Activated naive CD4-positive, alpha-beta T cell treated with anti-CD3 and anti-CD28 coated beads, Interleukin-2, amount 50 U/mL, for 72 hours (primary cell): ENCODE data around the gene RAB10. TPM values are rescaled to one million over a fixed set of nuclear protein-coding genes. Genes with fewer than 3 reads are reported as not detected.
"Not testable (repeated sequence)": the region's sequence is repeated elsewhere in the genome, so short reads cannot be mapped to it uniquely, and the experiment has no call there.

Source experiments
- ATAC-seq, 2 donors: fragments of 150-1000 bp; cut with Tn5 transposase; 2 replicates each; pipeline ENCODE4 v1.10.0; 2021; ENCODE audit warnings: mild to moderate bottlenecking in 2 of 2, moderate library complexity in 2 of 2
- DNase-seq, 2 donors: peaks; one replicate each; pipeline ENCODE4 v3.0.0; 2021 to 2022; ENCODE audit warnings: low spot score in 2 of 2
- H3K27ac Mint-ChIP-seq, 2 donors: one replicate each; pipeline ENCODE4 v1.8.0; 2022; ENCODE audit warnings: mild to moderate bottlenecking in 2 of 2, mixed read lengths in 2 of 2
- H3K36me3 Mint-ChIP-seq, 2 donors: one replicate each; pipeline ENCODE4 v1.8.0; 2022; ENCODE audit warnings: mixed read lengths in 2 of 2
- H3K9me3 Mint-ChIP-seq, 2 donors: one replicate each; pipeline ENCODE4 v1.8.0; 2022; ENCODE audit warnings: mixed read lengths in 2 of 2
- total RNA-seq, 2 donors: library from RNA; stranded (reverse); gene quantifications; one replicate each; pipeline ENCODE4 v1.2.3, GENCODE V29; 2022

Gene RAB10
- total RNA-seq, 2 donors from 2014 or later = 83.1 to 90.1 TPM

DNA sequence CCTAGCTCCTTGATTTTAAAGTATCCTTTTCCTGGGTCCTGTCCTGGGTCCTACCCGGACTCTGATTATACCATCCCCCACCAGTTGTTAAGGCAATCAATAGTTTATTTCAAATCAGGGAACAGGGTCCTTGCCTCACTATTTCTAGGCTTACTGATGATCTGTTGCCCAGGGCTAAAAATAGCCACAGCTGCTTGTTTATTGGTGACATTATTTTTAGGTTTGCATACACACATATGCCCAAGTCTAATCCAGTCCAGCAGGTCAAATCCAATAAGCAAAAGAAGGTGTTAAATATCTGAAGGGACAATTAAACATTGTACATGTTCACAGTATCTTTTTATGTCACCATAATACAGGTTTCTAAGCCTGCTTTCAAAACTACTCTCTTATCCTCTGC, 66.0 kb downstream of the RAB10 start:
- Mint-ChIP-seq H3K36me3 (peaks cover 4 to 32% of the 10 kb centered on the region in 2 donors), H3K9me3 (no peaks in the 10 kb centered on the region), H3K27ac (no peak overlapping the region)
- no peak for ATAC-seq
- DNase-seq = no peak

DNA sequence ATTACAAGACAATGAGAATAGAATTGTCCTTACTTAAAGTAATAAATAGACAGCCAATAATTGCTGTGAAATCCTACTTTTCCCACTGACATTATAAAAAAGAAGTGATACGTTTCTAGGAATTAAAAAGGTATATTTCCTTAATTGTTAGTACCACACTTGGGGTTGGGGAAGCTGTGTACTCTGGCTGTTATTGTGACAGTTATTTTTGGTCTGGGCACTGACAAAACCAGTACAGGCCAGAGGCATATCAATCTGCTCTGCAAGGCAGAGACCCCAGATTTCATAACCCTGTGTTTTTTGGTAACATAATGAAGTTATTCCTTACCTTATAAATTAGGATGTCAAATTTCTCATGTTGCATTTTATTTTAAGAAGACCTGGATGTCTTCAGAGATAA, 66.5 kb downstream of the RAB10 start:
- Mint-ChIP-seq H3K36me3 (peaks cover 4 to 34% of the 10 kb centered on the region in 2 donors), H3K27ac (no peak overlapping the region), H3K9me3 (no peaks in the 10 kb centered on the region)
- no peak for DNase-seq
- no peak for ATAC-seq

DNA sequence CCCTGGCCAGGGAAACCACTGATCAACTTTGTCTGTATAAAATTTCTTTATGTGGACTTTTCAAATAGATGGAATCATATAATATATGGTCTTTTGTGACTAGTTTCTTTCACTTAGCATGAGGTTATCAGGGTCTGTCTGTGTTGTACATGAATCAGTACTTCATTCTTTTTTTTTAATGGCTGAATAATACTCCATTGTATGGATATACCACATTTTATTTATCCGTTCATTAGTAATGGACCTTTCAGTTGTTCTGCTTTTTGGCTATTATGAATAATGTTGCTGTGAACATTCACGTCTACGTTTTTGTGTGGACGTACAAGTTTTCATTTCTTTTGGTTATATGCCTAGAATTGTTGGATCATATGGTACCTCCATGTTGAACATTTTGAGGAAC, 69.9 kb downstream of the RAB10 start:
- H3K27ac Mint-ChIP-seq = no peak overlapping the region
- H3K9me3 Mint-ChIP-seq = no peaks in the 10 kb centered on the region
- DNase-seq (no peak), ATAC-seq (no peak)
- H3K36me3 Mint-ChIP-seq = peaks cover 4 to 34% of the 10 kb centered on the region in 2 donors

DNA sequence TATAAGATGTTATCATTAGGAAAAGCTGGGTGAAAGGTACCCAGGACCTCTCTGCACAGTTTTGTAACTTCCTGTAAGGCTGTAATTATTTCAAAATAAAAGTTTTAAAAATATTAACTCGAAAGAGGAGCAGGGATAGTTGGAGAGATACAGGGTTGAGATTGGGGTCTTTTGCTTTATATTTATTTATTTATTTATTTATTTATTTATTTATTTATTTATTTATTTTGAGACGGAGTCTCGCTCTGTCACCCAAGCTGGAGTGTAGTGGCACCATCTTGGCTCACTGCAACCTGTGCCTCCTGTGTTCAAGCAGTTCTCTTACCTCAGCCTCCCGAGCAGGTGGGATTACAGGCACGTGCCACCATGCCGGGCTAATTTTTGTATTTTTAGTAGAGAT, 74.8 kb downstream of the RAB10 start:
- DNase-seq, ATAC-seq, H3K27ac Mint-ChIP-seq, H3K9me3 Mint-ChIP-seq: not testable (repeated sequence)
- H3K36me3 Mint-ChIP-seq = peaks cover 0 to 36% of the 10 kb centered on the region in 2 donors

DNA sequence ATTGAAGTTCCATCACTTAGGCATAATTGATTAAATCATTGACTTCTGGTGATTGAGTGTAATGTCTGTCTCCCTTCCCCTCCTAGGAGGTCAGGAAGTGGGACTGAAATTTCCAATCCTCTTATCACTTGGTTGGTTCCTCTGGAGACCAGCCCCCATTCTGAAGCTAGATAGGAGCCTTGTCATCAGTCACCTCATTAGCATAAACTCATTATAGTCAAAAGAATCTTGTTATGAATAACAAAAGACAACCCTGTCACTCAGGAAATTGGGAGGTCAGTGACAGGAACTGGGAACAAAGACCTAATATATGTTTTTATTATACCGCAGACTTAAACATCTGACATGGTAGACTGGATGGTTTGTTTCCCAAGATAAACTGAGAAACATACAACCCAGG, 78.3 kb downstream of the RAB10 start:
- Mint-ChIP-seq H3K27ac (no peak overlapping the region), H3K9me3 (no peaks in the 10 kb centered on the region), H3K36me3 (peaks cover 0 to 28% of the 10 kb centered on the region in 2 donors)
- DNase-seq = no peak
- ATAC-seq = no peak

DNA sequence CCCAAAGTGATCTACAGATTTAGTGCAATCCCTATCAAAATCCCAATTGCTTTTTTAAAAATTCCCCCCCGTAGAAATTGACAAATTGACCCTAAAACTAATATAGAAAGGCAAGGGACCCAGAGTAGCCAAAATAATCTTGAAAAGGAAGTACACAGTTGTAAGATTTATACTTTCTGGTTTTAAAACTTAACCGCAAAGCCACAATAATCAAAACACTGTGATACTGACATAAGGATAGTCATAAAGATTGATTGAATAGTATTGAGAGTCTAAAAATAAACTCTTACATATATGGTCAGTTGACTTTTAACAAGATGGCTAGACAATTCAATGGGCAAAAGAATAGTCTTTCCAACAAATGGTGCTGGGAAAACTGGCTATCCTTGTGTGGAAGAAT, 80.3 kb downstream of the RAB10 start:
- no peak for DNase-seq
- no peaks in the 10 kb centered on the region for H3K9me3 Mint-ChIP-seq
- peaks cover 0 to 28% of the 10 kb centered on the region in 2 donors for H3K36me3 Mint-ChIP-seq
- H3K27ac Mint-ChIP-seq = no peak overlapping the region
- ATAC-seq = no peak

DNA sequence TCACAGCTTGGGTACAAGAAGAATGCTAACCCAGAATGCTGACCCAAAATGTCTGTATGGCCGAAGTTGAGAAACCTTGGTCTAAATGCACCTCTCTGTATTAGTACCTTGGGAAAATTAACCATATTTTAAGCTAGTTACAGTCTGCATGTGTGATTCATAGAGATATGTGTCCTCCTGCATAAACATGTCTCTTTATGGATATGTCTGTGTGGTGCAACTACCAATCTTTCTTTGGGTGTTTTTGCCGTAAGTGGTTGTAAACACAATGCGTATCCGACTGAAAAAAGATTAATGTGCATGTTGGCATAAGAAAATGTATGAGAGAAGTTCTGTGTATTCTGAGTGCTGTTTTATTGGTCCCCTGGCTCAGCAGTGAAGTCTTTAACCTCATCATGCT, 84.8 kb downstream of the RAB10 start:
- Mint-ChIP-seq H3K27ac (no peak overlapping the region), H3K9me3 (no peaks in the 10 kb centered on the region), H3K36me3 (peaks cover 0 to 7% of the 10 kb centered on the region in 2 donors)
- ATAC-seq (no peak), DNase-seq (no peak)

DNA sequence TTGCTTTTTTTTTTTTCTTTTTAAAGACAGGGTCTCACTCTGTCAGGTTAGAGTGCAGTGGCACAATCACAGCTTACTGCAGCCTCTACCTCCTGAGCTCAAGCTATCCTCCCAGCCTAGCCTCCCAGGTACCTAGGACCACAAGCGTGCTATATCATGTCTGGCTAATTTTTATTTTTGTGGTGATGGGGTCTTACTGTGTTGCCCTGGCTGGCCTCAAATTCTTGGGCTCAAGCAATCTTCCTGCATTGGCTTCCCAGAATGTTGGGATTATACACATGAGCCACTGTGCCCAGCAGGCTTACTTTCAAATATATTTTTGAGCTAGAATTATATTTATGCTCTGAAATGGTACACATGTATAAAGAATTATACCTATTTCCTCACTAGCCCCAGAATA, 85.6 kb downstream of the RAB10 start:
- ATAC-seq (no peak), DNase-seq (no peak)
- no peaks in the 10 kb centered on the region for H3K9me3 Mint-ChIP-seq
- H3K27ac Mint-ChIP-seq = no peak overlapping the region
- H3K36me3 Mint-ChIP-seq = no peaks in the 10 kb centered on the region

DNA sequence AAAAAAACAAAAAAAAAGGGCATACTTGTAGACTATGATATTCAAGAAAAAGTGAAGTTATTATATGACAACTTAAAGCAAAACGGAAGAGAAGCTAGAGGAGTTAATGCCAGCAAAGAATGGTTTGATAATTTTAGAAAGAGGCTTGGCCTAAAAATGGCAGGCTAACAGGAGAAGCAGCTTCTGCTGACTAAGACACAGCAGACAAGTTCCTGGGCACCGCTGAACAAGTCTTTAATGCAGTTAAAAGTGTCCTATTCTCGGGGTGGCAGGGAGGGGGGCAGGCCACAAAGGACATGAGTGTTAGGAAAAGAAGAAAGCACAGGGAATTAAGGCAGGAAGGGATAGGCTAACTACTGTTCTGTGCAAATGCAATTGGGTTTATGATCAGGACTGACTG, 88.7 kb downstream of the RAB10 start:
- Mint-ChIP-seq H3K36me3 (no peaks in the 10 kb centered on the region), H3K27ac (no peak overlapping the region), H3K9me3 (no peaks in the 10 kb centered on the region)
- no peak for DNase-seq
- no peak for ATAC-seq

DNA sequence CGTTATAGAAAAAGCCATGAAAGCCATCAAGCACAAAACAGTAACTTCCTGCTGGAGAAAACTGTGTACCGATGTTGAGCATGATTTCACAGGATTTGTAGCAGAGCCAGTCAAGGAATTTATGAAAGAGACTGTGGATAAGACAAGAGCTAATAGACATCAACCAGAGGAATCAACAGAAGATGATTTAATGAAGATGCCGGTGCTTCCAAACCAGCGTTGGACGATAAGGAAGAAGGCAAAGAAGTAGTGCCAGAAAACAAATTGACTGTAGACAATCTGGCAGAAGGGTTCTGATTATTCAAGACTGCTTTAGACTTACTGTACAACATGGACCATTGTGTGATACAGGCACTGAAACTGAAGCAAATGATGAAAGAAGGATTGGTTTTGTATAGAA, 89.5 kb downstream of the RAB10 start:
- no peaks in the 10 kb centered on the region for H3K9me3 Mint-ChIP-seq
- DNase-seq (no peak), ATAC-seq (no peak)
- no peaks in the 10 kb centered on the region for H3K36me3 Mint-ChIP-seq
- no peak overlapping the region for H3K27ac Mint-ChIP-seq

DNA sequence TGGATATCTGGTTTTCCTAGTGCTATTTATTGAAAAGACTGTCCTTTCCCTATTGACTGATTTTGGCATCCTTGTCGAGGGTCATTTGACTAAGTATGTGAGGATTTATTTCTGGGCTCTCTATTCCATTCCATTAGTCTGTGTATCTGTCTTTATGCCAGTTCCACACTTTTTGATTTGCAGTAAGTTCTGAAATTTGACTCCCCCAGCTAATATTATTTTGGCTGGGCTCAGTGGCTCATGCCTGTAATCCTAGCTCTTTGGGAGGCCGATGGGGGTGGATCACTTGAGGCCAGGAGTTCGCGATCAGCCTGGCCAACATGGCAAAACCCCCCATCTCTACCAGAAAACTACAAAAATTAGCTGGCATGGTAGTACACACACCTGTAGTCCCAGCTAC, 92.2 kb downstream of the RAB10 start:
- peaks cover 0 to 4% of the 10 kb centered on the region in 2 donors for H3K36me3 Mint-ChIP-seq
- no peak overlapping the region for H3K27ac Mint-ChIP-seq
- no peak for DNase-seq
- H3K9me3 Mint-ChIP-seq = no peaks in the 10 kb centered on the region
- no peak for ATAC-seq

DNA sequence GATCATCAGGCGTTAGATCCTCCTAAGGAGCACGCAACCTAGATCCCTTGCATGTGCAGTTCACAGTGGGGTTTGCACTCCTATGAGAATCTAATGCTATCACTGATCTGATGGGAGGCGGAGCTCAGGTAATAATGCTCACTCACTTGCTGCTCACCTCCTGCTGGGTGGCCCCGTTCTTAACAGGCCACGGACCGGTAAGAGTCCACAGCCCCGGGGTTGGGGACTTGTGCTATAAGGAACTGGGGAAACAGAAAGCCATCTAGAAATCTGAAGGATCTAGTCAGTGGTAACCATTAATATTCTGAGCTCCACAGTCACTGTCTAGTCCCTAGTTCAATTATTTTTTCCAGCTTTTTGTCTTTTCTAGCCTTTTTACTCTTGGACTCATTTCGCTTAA, 94.3 kb downstream of the RAB10 start:
- Mint-ChIP-seq H3K27ac (no peak overlapping the region), H3K9me3 (no peaks in the 10 kb centered on the region), H3K36me3 (peaks cover 0 to 4% of the 10 kb centered on the region in 2 donors)
- ATAC-seq = no peak
- DNase-seq = no peak

DNA sequence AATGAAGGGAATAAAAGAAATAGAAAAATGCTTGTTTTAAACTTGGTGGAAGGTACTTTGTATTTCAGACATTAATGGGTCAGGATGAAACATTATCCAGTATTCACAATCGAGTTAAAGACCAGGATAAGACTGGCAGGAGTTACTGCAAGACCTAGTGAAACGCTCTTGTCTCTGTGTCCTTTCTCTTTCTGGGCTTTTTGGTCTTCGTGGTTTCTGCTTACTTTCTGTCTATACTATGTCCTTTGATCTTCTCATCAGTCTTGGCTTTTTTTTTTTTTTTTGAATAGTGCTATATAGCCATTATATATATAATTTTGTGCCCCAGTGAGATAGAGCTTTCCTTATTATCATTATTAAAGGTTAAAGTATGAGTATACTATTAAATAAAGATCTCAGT, 96.9 kb downstream of the RAB10 start:
- DNase-seq (no peak), ATAC-seq (no peak)
- Mint-ChIP-seq H3K36me3 (peaks cover 0 to 4% of the 10 kb centered on the region in 2 donors), H3K9me3 (no peaks in the 10 kb centered on the region), H3K27ac (peak overlapping the region; percentile 23 to 44)

DNA sequence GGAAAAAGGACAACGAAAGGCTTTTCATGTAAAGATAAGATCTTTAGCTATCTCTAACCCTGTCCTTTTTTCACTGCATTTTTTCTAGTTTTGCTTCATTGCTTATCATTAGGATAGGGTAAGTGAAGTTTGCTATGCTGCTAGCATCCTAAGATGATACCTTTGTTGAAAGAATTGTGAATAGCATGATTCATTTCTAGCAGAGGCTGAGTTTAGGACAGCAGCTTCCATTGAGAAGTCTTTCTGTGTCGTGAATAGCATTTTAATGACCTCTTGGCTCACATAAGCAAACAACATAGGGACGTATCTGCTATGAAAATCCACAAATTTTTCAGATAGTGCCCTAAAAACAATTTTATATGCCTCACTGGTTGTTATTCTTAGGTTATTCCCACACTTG, 102.6 kb downstream of the RAB10 start:
- no peaks in the 10 kb centered on the region for H3K36me3 Mint-ChIP-seq
- DNase-seq = no peak
- no peak for ATAC-seq

DNA sequence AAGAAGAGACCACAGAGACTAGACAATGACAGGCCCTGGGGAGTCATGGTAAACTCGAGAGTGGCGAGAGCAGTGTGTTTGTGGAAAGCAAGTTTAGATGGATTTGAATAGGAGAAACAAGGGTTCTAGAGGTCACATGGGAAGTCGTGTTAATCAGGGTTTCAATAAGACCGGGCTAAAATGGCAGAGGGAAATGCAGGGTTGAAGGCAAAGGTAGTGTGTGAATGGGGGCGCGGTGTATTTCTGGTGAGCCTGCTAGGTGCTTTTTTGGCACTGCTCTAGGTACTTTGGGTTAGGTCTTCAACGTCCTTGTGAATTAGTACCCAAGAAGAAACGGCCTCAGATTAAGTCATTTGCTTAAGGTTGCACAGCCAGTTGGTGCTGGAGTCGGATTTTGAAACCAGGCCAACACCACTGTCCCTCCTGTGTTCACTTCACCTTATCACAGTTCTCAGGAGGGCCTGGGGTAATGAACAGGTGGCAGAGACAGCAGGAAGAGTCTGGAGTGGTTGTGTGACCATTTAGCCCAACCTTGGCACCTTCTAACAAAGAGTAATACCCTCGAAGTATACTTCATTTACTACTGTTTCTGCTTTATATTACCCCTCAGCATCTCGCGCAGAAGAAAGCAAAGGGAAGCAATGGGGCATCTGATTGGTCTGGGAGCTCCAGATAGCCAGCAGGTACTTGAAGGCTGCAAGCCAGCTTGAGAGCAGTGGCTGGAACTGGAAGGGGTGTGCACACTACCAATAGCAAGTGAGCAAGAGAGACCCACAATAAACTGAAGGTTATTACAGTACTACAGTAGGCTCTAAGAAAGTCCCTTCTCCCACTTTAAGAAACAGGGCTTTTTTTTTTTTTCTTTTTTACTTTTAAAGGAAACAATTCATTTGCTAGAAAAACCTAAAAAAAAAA, 105.6 kb downstream of the RAB10 start:
- H3K36me3 Mint-ChIP-seq = no peaks in the 10 kb centered on the region
- no peak for ATAC-seq
- H3K27ac Mint-ChIP-seq = no peak overlapping the region

More for the DNA sequence above, 102.6 kb downstream of the RAB10 start:
- no peak overlapping the region for H3K27ac Mint-ChIP-seq
- H3K9me3 Mint-ChIP-seq = no peaks in the 10 kb centered on the region

DNA sequence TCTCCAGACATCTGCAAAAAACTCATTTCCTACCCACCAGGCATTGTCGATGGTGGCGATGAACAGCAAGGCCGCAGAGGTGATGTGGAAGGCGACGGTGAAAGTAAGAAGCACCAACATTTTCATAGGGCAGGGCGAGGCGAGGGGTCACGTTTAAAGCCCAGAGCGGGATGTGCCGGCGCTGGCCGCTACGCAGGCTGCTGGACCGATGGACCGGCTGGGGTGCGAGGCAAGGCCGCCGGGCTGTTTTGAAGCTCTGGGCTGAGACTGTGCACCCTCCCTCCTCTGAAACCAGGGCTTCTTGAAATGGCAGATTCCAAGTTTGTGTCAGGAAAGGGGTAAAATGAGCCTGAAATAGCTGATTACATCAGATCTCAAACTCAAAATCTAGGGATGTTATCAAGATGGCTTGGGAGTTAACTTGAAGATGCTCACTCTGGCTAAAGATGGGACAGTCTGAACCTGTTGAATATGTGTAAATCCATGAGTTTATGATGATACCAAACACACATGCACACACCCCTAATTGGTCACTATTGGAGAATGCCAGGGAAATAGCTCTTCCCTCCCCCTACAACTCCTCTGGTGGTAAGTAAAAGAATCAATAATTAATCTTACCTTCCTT, 107.4 kb downstream of the RAB10 start:
- H3K9me3 Mint-ChIP-seq = no peaks in the 10 kb centered on the region
- H3K36me3 Mint-ChIP-seq = no peaks in the 10 kb centered on the region
- peak overlapping the region in 1 of 2 donors; percentile 29 for H3K27ac Mint-ChIP-seq
- no peak for ATAC-seq
- no peak for DNase-seq

More for the DNA sequence above, 105.6 kb downstream of the RAB10 start:
- H3K9me3 Mint-ChIP-seq = no peaks in the 10 kb centered on the region
- no peak for DNase-seq

DNA sequence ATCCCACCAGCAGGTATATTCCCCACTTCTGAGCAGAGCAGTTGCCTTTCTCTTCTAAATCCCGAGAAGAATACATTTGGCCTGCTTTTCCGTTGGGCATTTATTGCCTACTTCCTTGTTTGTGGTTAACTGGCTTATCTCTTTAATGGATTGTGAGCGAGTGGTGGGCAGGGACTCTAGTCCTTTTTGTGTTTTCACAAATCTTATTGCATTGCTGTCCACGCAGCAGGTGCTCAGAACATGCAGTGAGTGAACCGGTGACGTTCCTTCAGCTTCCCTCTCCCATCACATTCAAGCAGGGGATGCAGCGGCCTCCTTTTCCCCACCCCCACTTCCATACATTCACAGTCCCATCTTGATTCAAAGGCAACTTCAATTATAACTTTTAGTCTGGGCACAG, 110.1 kb downstream of the RAB10 start:
- ATAC-seq (no peak), DNase-seq (no peak)
- H3K27ac Mint-ChIP-seq = peak overlapping the region in 1 of 2 donors; percentile 30
- H3K36me3 Mint-ChIP-seq = no peaks in the 10 kb centered on the region
- H3K9me3 Mint-ChIP-seq = no peaks in the 10 kb centered on the region
